GM19463 (cell line): ENCODE results near the gene SLC29A4.
"Not testable (repeated sequence)": the region's sequence is repeated elsewhere in the genome, so short reads cannot be mapped to it uniquely, and the experiment has no call there.

Source experiments
- ATAC-seq: cut with Tn5 transposase; IDR thresholded peaks from one replicate; pipeline ENCODE4 v1.9.1; 2021; ENCODE audit warnings: mild to moderate bottlenecking, moderate library complexity; ENCODE audit not compliant: unreplicated experiment

SLC29A4 gene

GRCh38 chr7:5320802-5321396 is 38.2 kb downstream of the SLC29A4 start:
- no peak for ATAC-seq

- ATAC-seq: no peak
Observed at GRCh38 chr7:5322621-5323410, 40.1 kb downstream of the SLC29A4 start.

GRCh38 chr7:5323800-5324781 is 41.3 kb downstream of the SLC29A4 start:
- not testable (repeated sequence) for ATAC-seq

- ATAC-seq: no peak
Observed at GRCh38 chr7:5324961-5325360, 42.2 kb downstream of the SLC29A4 start.

GRCh38 chr7:5330288-5330687 is 47.5 kb downstream of the SLC29A4 start:
- ATAC-seq: no peak

GRCh38 chr7:5332579-5332978 is 49.8 kb downstream of the SLC29A4 start:
- no peak for ATAC-seq

GRCh38 chr7:5333121-5334045 is 50.6 kb downstream of the SLC29A4 start:
- no peak for ATAC-seq

- no peak for ATAC-seq
Observed at GRCh38 chr7:5334671-5335070, 51.9 kb downstream of the SLC29A4 start.

- ATAC-seq: no peak
Observed at GRCh38 chr7:5337047-5337446, 54.3 kb downstream of the SLC29A4 start.

- no peak for ATAC-seq
Observed at GRCh38 chr7:5339955-5340354, 57.2 kb downstream of the SLC29A4 start.

GRCh38 chr7:5342631-5343030 is 59.9 kb downstream of the SLC29A4 start:
- no peak for ATAC-seq

- ATAC-seq: no peak
Observed at GRCh38 chr7:5343884-5344283, 61.1 kb downstream of the SLC29A4 start.

GRCh38 chr7:5344342-5344741 is 61.6 kb downstream of the SLC29A4 start:
- ATAC-seq: no peak

GRCh38 chr7:5345171-5345570 is 62.4 kb downstream of the SLC29A4 start:
- ATAC-seq: no peak

GRCh38 chr7:5345671-5346070 is 62.9 kb downstream of the SLC29A4 start:
- no peak for ATAC-seq

- no peak for ATAC-seq
Observed at GRCh38 chr7:5348134-5349004, 65.6 kb downstream of the SLC29A4 start.

- ATAC-seq: no peak
Observed at GRCh38 chr7:5349005-5349380, 66.2 kb downstream of the SLC29A4 start.

- ATAC-seq: no peak
Observed at GRCh38 chr7:5349437-5350173, 66.9 kb downstream of the SLC29A4 start.

GRCh38 chr7:5350174-5350463 is 67.4 kb downstream of the SLC29A4 start:
- ATAC-seq: no peak
